A549 (cell line): ENCODE data around the gene PROM2. TPM values are rescaled to one million over a fixed set of nuclear protein-coding genes. Genes with fewer than 3 reads are reported as not detected.
"Not testable (repeated sequence)": the region's sequence is repeated elsewhere in the genome, so short reads cannot be mapped to it uniquely, and the experiment has no call there.

Source experiments
- ATAC-seq, 2 experiments: fragments of 200-7000 bp in 1 of 2; fragments of >200 bp in 1 of 2; cut with Nextera tagmentation in 1 of 2; cut with Tn5 transposase in 1 of 2; 3 replicates each; pipeline versions ENCODE4 v1.8.0 to v1.9.1; 2018 to 2020; ENCODE audit warnings: mild to moderate bottlenecking in 1 of 2, moderate library complexity in 1 of 2
- CTCF ChIA-PET: fragments of 300-600 bp; sonication (Branson Sonifier 250); formaldehyde crosslinking; extraction: SDS; loops from one replicate; lab custom pipeline; 2021; ENCODE audit warnings: antibody characterized with exemption, inconsistent platforms; lab: Yijun Ruan, JAX
- POLR2A ChIA-PET: fragments of 350-600 bp; formaldehyde crosslinking; extraction: SDS; loops from one replicate; lab custom pipeline; 2021; ENCODE audit warnings: antibody characterized with exemption, inconsistent platforms; lab: Yijun Ruan, JAX
- DNase-seq, 2 experiments: peaks; one replicate each; pipeline versions ENCODE4 v3.0.0 to v3.0.0-alpha.2; 2011 to 2016; ENCODE audit warnings: low read depth in 1 of 2, low spot score in 1 of 2
- FAIRE-seq: peaks from 2 replicates; lab custom pipeline; 2011; peaks lifted over from hg19 to GRCh38; lab: Jason Lieb, UNC
- H3K27ac ChIP-seq, 2 experiments: fragments of >200 bp; sonication (Bioruptor Twin); formaldehyde crosslinking; 3 replicates each; pipeline ENCODE4 v1.5.1; 2016 to 2017
- H3K4me1 ChIP-seq: fragments of >200 bp; sonication (Bioruptor Twin); formaldehyde crosslinking; 3 replicates; pipeline ENCODE4 v1.6.1; 2016
- H3K4me2 ChIP-seq: fragments of >200 bp; sonication (Bioruptor Twin); formaldehyde crosslinking; 3 replicates; pipeline ENCODE4 v1.6.1; 2016
- H3K4me3 ChIP-seq: fragments of >200 bp; sonication (Bioruptor Twin); formaldehyde crosslinking; 3 replicates; pipeline ENCODE4 v1.5.1; 2016
- H3K9me3 ChIP-seq: fragments of >200 bp; sonication (Bioruptor Twin); formaldehyde crosslinking; 3 replicates; pipeline ENCODE4 v1.6.1; 2016
- BHLHE40 ChIP-seq: IDR thresholded peaks from 2 replicates; pipeline ENCODE4 v1.6.1; 2012; ENCODE audit warnings: low read depth, low read length, inconsistent platforms
- CBX2 ChIP-seq: fragments of 200-600 bp; sonication (generic); IDR thresholded peaks from 2 replicates; pipeline ENCODE4 v1.6.1; 2016; ENCODE audit warnings: low read depth, mild to moderate bottlenecking, borderline replicate concordance
- CBX8 ChIP-seq: fragments of 200-600 bp; sonication (generic); IDR thresholded peaks from 2 replicates; pipeline ENCODE4 v1.6.1; 2016
- CHD2 ChIP-seq: fragments of 150-350 bp; IDR thresholded peaks from 2 replicates; pipeline ENCODE4 v1.6.1; 2014; ENCODE audit warnings: low read length; ENCODE audit not compliant: partially characterized antibody
- EP300 ChIP-seq, 2 experiments: fragments of >200 bp; sonication (Bioruptor Twin); formaldehyde crosslinking; IDR thresholded peaks; 2 replicates in 1 of 2; 3 replicates in 1 of 2; pipeline ENCODE4 v1.6.1; 2016 to 2017
- FOSL2 ChIP-seq, 2 experiments: fragments of 450-650 bp in 1 of 2; fragments of >200 bp in 1 of 2; sonication (Bioruptor Twin) in 1 of 2; formaldehyde crosslinking; IDR thresholded peaks; 2 replicates each; pipeline versions ENCODE4 v1.5.0 to v1.6.1; 2016 to 2020; ENCODE audit warnings: mild to moderate bottlenecking in 1 of 2, moderate library complexity in 1 of 2
- GATA3 ChIP-seq: IDR thresholded peaks from 2 replicates; pipeline ENCODE4 v1.6.1; 2012; ENCODE audit warnings: borderline replicate concordance
- HOXB5 ChIP-seq: fragments of 250-450 bp; sonication (Bioruptor Pico); IDR thresholded peaks from 2 replicates; pipeline ENCODE4 v1.5.0; 2020; ENCODE audit warnings: mild to moderate bottlenecking, moderate library complexity
- JUN ChIP-seq, 2 experiments: fragments of >200 bp; sonication (Bioruptor Twin); formaldehyde crosslinking; IDR thresholded peaks; 2 replicates in 1 of 2; 3 replicates in 1 of 2; pipeline ENCODE4 v1.6.1; 2016 to 2017
- MAZ ChIP-seq: fragments of 150-350 bp; IDR thresholded peaks from 2 replicates; pipeline ENCODE4 v1.6.1; 2014; ENCODE audit warnings: antibody characterized with exemption, low read depth, low read length, borderline replicate concordance
- MYC ChIP-seq: IDR thresholded peaks from 2 replicates; pipeline ENCODE4 v1.6.1; 2012; ENCODE audit warnings: mild to moderate bottlenecking, inconsistent platforms, low read length, improper control_type of control experiment, borderline replicate concordance
- NPAS2 ChIP-seq: fragments of 250-450 bp; sonication (Bioruptor Pico); IDR thresholded peaks from 2 replicates; pipeline ENCODE4 v1.8.0; 2022; ENCODE audit warnings: mild to moderate bottlenecking, moderate library complexity, borderline replicate concordance
- POLR2A ChIP-seq: IDR thresholded peaks from 2 replicates; pipeline ENCODE4 v1.6.1; 2012; ENCODE audit warnings: mild to moderate bottlenecking, low read length
- RFX5 ChIP-seq: fragments of 450-650 bp; IDR thresholded peaks from 2 replicates; pipeline ENCODE4 v1.7.1; 2014; ENCODE audit warnings: antibody characterized with exemption, mild to moderate bottlenecking, moderate library complexity
- RNF2 ChIP-seq: fragments of 200-600 bp; sonication (generic); IDR thresholded peaks from 2 replicates; pipeline ENCODE4 v1.6.1; 2016; ENCODE audit warnings: low read depth, mild to moderate bottlenecking, antibody characterized with exemption, moderate library complexity, borderline replicate concordance
- SMC3 ChIP-seq: fragments of >200 bp; sonication (Bioruptor Twin); formaldehyde crosslinking; IDR thresholded peaks from 3 replicates; pipeline ENCODE4 v1.6.1; 2018; ENCODE audit warnings: inconsistent platforms
- WGBS: methylation state at CpG from one replicate; pipeline ENCODE4 v1.1.6; 2017; ENCODE audit errors: missing lambda C conversion rate; 5-methylcytosine and 5-hydroxymethylcytosine counted together
- polyA plus RNA-seq, 4 experiments: library from polyadenylated mRNA; depleted of rRNA in 3 of 4; stranded (reverse); fragments of >200 nt; fragmentation: RNase III in 1 of 4; extraction: RNeasy Plus Mini Kit Qiagen cat#74134 plus additional on column Dnase treatment in 1 of 4; gene quantifications; 2 replicates in 3 of 4; 3 replicates in 1 of 4; pipeline ENCODE4 v1.2.3, GENCODE V29; 2011 to 2017
- TF ChIP-seq, protein P1 (sequence below): fragments of 450-650 bp; IDR thresholded peaks from 2 replicates; pipeline ENCODE4 v1.6.1; 2014; ENCODE audit warnings: antibody characterized with exemption
- TF ChIP-seq, protein P2 (sequence below): fragments of 250-450 bp; sonication (Bioruptor Pico); IDR thresholded peaks from 2 replicates; pipeline ENCODE4 v1.5.0; 2021; ENCODE audit warnings: mild to moderate bottlenecking, moderate library complexity, borderline replicate concordance
- TF ChIP-seq, protein P3 (sequence below): fragments of >200 bp; sonication (Bioruptor Twin); formaldehyde crosslinking; IDR thresholded peaks from 3 replicates; pipeline ENCODE4 v1.5.1; 2016

The PROM2 gene
- polyA plus RNA-seq, 2 of the 4 experiments (the other 2 are of a cell fraction) = 0.08 to 0.09 TPM

DNA sequence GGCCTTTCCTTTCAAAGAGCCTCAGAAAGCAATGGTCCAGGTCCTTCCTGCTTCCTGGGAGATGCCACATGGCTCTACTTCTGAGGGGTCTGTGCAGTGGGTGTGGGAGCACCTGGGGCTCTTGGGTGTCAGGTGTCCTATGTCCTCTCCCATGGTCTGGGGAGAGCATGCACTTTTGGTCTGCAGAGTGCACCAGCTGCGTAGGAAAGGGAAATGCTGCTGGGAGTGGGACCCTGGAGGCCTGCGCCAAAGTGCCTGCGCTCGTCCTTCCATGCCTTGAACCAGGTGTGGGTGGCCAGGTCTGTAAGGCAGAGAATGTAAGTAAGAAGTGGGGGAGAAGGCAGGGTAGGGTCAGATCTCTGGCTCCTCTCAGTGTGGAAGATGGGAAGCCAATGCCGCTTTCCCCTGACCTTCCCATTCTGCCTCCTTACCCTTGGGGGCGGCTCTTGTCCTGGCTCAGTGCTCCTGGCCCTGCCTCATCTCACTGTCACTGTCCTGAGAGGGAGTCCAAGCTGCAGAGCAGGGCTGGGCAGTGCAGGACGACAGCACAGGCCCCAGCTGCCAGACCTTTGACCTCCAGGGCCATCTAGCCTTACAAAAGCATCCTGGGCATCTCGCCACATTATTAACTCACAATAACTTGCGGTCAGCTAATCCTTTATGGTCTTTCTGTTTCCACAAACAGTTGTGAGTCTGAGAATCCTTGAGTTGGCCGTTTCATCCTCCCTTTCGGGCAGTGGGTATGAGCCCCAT, 6.6 kb upstream of the PROM2 start (continued):
- TF ChIP-seq FOSL2 (IDR thresholded peaks at IDR 0.05) (no peak), FOSL2 (CRISPR knock-in tag; IDR thresholded peaks at IDR 0.05) (no peak)

DNA sequence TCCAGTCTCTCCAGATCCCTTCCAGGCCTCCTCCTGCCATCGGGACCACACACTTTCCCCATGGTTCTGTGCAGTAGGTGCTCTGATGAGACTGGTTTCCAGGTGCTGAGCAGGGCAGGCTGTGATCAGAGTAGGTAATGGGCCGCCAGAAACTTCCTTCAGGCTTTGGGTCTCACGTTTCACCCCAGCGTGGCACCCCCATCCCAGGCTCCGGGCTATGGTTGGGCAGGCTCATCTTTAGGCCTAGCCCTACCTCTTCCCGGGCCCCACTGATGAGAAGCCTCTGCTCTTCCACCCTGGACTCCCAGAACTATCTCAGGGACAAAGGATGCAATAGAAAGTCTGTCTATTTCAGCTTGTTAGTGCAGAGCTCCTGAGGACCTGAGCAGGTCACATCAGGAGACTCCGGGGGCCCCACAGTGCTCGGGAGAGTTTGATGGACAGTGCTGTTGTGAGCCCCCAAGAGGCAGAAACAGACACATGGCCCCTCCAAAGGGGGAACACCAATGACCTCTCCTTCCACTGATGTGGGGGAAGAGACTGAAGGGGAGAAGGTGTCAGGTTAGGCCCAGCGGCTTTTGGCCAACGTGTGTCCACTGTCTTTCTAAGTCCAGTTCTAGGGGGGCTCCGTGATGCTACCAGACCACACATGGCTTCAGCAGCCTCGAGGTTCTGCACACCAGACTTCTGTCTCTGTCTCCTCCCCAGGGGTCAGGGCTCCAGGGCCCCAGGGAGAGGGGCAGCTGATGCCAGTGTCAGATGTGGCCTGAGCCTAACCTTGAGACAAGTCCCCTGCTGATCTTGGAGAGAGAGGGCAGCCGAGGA, 5.8 kb upstream of the PROM2 start:
- Histone ChIP-seq H3K27ac (no peak overlapping the region), H3K9me3 (peaks cover 23% of the 10 kb centered on the region; the same call in 2 of the 3 replicates), H3K4me2 (no peak overlapping the region), H3K4me3 (no peak overlapping the region)
- FAIRE-seq = no peak
- CTCF ChIA-PET = no interaction called here
- no peak for TF ChIP-seq JUN (IDR thresholded peaks at IDR 0.05)
- TF ChIP-seq NPAS2 = no peak
- no peak for TF ChIP-seq MAZ
- TF ChIP-seq, protein P1, sequence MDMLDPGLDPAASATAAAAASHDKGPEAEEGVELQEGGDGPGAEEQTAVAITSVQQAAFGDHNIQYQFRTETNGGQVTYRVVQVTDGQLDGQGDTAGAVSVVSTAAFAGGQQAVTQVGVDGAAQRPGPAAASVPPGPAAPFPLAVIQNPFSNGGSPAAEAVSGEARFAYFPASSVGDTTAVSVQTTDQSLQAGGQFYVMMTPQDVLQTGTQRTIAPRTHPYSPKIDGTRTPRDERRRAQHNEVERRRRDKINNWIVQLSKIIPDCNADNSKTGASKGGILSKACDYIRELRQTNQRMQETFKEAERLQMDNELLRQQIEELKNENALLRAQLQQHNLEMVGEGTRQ = no peak
- no peak for TF ChIP-seq RFX5
- TF ChIP-seq, protein P2, sequence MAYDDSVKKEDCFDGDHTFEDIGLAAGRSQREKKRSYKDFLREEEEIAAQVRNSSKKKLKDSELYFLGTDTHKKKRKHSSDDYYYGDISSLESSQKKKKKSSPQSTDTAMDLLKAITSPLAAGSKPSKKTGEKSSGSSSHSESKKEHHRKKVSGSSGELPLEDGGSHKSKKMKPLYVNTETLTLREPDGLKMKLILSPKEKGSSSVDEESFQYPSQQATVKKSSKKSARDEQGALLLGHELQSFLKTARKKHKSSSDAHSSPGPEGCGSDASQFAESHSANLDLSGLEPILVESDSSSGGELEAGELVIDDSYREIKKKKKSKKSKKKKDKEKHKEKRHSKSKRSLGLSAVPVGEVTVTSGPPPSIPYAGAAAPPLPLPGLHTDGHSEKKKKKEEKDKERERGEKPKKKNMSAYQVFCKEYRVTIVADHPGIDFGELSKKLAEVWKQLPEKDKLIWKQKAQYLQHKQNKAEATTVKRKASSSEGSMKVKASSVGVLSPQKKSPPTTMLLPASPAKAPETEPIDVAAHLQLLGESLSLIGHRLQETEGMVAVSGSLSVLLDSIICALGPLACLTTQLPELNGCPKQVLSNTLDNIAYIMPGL (CRISPR knock-in tag) = no peak
- TF ChIP-seq HOXB5 = no peak
- TF ChIP-seq MYC = no peak
- TF ChIP-seq EP300 (IDR thresholded peaks at IDR 0.05) = no peak
- no peak for TF ChIP-seq SMC3
- TF ChIP-seq GATA3 = no peak
- TF ChIP-seq, all 56 proteins: peak for 0
- POLR2A ChIA-PET = no interaction called here
- WGBS = 9% methylated on average over 13 of the region's 13 CpGs
- no peak for ATAC-seq
- no peaks in the 10 kb centered on the region for H3K4me1 ChIP-seq
- no peak for DNase-seq

DNA sequence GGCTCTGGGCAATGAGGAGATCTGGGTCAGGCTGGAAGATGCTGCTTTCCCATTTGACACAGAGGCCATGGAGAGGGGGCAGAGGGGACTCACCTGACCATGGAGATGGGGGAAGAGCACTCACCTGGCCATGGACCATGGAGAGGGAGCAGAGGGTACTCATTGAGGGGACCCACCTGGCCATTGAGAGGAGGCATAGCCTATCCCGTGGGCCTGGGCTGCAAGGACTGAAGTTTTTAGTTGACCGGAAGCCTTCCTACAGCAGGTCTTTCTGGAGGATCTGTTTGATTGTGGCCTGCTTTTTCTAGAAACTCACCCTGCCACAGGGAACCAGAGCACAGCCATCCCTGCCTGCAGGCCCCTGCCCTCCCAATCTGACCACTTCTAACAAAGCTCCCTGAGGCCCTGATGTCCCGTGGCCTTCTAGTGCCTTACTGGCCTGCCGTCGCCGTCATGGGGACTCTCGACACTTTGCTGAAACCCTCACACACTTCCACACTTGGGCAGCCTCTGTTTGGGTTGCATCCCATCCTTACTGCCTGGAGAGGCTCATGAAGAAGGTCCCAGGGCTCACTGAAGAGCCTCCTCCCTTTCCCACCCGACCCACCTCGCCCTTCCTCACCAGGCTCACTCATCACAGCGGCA, 5.1 kb upstream of the PROM2 start:
- ChIA-PET POLR2A (interaction anchor here (0.7 kb wide), 1 partner anchor 429 kb away, joined by 5 read pairs; no protein-coding TSS in a partner anchor), CTCF (no interaction called here)
- Histone ChIP-seq H3K4me2 (no peak overlapping the region), H3K4me3 (no peak overlapping the region), H3K9me3 (peaks cover 20% of the 10 kb centered on the region; the same call in 2 of the 3 replicates), H3K27ac (no peak overlapping the region), H3K4me1 (no peaks in the 10 kb centered on the region)
- DNase-seq = no peak
- TF ChIP-seq RNF2 = no peak
- TF ChIP-seq CHD2 = no peak
- no peak for TF ChIP-seq CBX8
- TF ChIP-seq POLR2A = no peak
- no peak for TF ChIP-seq BHLHE40
- TF ChIP-seq, protein P3, sequence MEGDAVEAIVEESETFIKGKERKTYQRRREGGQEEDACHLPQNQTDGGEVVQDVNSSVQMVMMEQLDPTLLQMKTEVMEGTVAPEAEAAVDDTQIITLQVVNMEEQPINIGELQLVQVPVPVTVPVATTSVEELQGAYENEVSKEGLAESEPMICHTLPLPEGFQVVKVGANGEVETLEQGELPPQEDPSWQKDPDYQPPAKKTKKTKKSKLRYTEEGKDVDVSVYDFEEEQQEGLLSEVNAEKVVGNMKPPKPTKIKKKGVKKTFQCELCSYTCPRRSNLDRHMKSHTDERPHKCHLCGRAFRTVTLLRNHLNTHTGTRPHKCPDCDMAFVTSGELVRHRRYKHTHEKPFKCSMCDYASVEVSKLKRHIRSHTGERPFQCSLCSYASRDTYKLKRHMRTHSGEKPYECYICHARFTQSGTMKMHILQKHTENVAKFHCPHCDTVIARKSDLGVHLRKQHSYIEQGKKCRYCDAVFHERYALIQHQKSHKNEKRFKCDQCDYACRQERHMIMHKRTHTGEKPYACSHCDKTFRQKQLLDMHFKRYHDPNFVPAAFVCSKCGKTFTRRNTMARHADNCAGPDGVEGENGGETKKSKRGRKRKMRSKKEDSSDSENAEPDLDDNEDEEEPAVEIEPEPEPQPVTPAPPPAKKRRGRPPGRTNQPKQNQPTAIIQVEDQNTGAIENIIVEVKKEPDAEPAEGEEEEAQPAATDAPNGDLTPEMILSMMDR = no peak
- no peak for TF ChIP-seq CBX2
- no peak for ATAC-seq
- WGBS = 41% methylated on average over 10 of the region's 10 CpGs
- no peak for FAIRE-seq

DNA sequence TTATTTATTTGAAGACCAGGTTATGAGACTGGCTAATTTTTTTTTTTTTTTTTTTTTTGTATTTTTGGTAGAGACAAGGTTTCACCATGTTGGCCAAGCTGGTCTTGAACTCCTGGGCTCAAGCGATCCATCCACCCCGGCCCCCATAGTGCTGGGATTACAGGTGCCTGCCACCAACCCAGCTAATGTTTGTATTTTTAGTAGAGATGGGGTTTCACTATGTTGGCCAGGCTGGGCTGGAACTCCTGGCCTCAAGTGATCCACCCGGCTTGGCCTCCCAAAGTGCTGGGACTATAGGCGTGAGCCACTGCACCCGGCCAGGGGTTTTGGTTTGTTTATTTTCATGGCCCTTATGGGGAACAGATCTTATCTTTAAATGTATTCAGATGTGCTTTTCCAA, 4.5 kb upstream of the PROM2 start:
- peaks cover 20% of the 10 kb centered on the region; the same call in 2 of the 3 replicates for H3K9me3 ChIP-seq
- WGBS = 64% methylated on average over 5 of the region's 5 CpGs
- H3K27ac ChIP-seq, H3K4me1 ChIP-seq, H3K4me2 ChIP-seq, DNase-seq, CTCF ChIA-PET, ATAC-seq, H3K4me3 ChIP-seq, FAIRE-seq: not testable (repeated sequence)
- POLR2A ChIA-PET = interaction anchor here (0.7 kb wide), 1 partner anchor 428 kb away, joined by 5 read pairs; no protein-coding TSS in a partner anchor
